HG03280 (cell line): Measurements from ENCODE around the gene MFAP5.

ENCODE experiments used
- ATAC-seq: cut with Tn5 transposase; IDR thresholded peaks from one replicate; pipeline ENCODE4 v1.9.1; 2021; ENCODE audit warnings: mild to moderate bottlenecking, moderate library complexity; ENCODE audit not compliant: unreplicated experiment

MFAP5 gene, protein sequence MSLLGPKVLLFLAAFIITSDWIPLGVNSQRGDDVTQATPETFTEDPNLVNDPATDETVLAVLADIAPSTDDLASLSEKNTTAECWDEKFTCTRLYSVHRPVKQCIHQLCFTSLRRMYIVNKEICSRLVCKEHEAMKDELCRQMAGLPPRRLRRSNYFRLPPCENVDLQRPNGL

GRCh38 chr12:8662593-8662992, at the start of gene MFAP5:
TSS of gene MFAP5 (minus strand) at chr12:8662826. CDS start at chr12:8662104, 722 bp downstream.
- no peak for ATAC-seq

DNA sequence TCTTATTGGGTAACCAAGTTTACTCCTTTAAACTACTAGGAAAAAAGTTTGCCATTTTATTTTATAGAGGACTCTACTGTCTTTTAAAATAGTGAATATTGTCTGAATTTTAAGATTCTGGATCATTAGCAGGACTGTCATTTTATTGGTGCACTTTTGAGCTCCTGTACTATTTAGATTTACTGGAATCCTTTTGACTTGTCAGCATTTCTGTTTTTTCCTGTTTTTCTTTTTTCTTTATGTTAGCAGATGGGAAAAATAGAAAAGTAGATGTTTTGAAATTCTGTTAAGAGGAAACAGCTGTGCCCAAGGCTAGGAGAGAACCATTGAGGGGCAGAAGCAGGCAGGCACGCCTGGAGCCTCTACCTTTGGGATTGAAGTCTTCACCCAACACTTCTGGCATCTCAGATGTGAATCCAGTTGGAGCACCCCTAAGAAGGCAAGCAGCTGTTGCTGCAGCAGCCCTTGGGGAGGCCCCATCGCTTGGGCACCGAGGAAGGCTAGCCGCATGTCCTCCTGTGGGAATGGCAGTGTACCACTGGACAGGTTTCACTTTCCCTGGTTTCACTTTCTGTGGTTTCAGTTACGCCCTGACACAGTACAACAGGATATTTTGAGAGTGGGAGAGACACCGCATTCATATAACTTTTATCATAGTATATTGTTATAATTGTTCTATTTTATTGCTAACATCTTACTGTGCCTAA, 46.7 kb upstream of the MFAP5 start:
- no peak for ATAC-seq

- ATAC-seq, result no peak
These were observed 39.5 kb upstream of the MFAP5 start for GRCh38 chr12:8702159-8702558.

DNA sequence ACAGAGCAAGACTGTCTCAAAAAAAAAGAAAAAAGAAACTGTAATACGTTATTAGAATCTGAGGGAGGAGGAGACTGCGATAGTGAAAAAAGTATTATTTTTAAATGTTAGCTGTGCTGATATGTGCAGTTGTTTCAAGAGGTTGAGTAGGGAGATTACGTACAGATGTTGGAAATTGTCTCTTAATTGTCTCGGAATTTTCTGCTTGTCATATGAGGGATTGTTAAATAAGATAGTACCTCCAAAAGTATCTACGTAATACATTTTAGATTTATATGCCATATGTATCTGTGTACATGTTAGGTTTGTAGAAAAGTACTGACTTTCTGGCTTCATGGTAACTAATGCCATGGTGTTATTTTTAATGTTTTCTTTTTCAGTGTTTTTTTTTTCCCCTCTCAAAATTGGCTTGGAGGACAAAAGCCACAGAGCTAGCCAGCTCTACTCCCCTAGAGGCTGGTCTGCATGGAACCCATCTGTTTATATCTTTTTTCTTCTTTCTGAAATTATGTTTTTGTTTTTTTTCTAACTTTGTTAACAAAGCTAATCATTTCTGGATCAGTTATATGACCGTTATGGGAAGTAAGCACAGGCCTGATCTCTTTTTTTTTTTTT, 38.5 kb upstream of the MFAP5 start:
- ATAC-seq, result no peak

DNA sequence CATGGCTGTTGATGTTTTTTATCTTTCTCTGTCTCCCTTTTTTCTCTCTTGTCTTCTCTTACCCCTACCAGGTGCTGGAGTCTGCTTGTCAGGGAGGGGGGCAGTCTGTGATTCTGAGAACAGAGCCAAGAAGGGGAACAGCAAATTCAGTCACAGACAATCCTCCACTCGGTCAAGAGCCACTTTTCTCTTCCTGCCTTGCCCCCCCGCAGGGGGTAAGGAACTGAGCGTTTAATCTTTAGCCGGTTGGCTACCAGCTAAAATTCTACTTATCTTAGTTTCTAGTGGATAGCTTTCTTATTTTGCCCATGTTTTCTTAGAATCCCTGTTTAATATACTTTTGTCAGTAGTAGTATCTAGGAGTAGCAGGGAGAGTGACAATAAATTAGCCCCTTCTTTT, 37.1 kb upstream of the MFAP5 start:
- no peak for ATAC-seq

DNA sequence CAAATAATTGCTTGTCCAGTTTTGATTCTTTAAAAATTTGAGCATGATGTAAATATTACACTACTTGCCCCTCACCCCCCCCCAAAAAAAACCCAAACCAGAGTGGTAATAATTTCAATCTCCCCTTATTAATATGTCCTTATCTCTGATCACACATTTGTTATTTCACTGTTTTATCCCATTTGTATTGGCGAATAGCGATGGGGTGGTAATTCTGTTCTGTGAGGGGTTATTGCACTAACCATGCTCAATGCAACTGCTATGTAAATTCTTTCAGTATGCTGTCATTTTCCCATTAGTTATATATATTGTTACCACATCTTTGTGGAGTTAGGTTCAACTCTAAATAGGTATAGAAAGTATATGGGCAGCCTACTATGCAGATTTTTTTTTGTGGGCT, 36.3 kb upstream of the MFAP5 start:
- no peak for ATAC-seq

DNA sequence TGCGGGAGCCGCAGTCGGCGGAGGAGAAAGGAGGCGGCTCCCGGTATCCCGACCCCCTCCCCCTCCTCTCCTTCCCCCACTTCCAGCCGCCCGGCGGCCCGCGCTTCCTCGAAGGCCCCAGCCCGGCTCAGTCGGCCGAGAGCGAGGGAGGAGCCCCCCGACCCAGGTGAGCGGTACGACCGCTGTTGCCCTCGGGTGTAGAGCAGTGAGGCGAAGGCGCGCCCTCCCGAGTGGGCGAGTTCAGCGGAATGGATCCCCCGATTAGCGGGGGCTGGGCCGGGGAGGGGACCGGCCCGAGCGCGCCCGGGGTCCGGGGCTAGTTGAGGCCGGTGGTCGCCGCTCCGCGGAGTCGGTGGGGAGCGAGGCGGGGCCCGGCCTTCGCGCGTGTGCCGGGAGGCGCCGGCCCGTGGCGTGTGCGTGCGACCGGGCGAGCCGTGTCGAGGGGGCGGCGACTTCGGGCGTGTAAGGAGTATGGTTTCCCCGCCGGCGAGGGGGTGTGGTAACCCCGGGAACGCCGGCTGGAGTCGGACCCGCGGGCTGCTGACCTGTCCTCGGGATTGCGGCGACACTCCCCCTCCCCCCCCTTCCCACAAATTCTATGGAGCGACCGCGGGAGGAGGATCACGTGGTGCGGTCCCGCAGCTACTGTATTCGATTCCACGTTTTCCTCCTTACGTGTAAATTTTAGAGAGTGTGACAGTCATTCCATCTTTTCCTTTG, 35.7 kb upstream of the MFAP5 start:
- peak; percentile 28 for ATAC-seq

DNA sequence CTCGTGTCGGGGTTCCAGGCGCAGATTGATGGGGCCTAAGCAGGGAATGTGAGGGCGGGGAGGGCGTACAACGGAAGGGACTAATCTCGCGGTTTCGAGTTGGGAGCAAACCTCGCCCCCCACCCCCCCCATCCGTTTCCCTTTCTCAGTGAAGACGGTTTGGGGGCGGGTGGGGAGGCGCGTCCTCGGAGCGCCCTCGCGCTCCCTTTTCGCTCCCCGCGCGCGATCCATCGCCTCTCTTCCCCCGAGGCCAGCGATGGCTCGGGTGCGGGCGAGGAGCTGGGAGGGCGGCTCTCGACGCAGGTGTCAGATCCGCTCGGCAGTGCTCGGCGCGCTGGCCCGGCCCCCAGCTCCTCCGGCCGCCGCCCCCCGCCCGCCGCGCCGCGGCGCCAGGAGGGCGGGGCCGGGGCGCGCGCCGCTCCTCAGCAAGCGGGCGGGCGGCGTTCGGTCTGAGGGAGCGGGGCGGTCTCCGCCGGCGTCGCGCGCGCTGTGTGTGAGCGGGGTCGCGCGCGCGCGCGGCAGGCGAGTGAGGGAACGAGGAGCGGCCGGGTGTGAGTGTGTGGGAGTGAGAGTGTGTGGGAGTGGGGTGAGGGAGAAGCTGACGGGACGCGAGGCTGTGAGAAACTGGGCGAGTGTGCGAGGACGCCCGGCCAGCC, 35.0 kb upstream of the MFAP5 start, which contains the start of gene RIMKLB:
TSS of gene RIMKLB (plus strand) at position 516 of the 656 bp plus-strand sequence. CDS start 15,876 bp downstream, outside the sequence.
- peak; percentile 86 for ATAC-seq

DNA sequence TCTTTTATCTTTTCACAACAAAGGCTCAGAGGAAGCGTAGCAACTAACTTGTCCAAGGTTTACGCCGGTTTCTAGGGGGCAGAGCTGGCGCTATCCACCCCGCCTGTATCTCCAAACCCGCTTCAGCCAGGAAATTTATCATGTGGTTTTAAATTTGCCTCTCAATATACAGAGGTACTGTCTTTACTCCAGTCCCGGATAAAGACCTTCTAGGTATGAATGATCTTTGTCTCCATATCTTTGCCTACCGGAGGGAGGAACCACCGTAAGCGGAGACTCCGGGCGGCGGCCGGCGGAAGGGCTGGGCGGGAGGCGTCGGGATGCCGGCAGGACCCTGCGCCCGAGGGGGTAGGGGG, 34.5 kb upstream of the MFAP5 start:
- ATAC-seq, result no peak

GRCh38 chr12:8696442-8697090, 33.9 kb upstream of the MFAP5 start:
- no peak for ATAC-seq

GRCh38 chr12:8695116-8695515, 32.5 kb upstream of the MFAP5 start:
- ATAC-seq, result no peak

GRCh38 chr12:8692573-8692972, 29.9 kb upstream of the MFAP5 start:
- ATAC-seq, result no peak

- ATAC-seq, result no peak
These were observed 27.1 kb upstream of the MFAP5 start for GRCh38 chr12:8689681-8690080.

DNA sequence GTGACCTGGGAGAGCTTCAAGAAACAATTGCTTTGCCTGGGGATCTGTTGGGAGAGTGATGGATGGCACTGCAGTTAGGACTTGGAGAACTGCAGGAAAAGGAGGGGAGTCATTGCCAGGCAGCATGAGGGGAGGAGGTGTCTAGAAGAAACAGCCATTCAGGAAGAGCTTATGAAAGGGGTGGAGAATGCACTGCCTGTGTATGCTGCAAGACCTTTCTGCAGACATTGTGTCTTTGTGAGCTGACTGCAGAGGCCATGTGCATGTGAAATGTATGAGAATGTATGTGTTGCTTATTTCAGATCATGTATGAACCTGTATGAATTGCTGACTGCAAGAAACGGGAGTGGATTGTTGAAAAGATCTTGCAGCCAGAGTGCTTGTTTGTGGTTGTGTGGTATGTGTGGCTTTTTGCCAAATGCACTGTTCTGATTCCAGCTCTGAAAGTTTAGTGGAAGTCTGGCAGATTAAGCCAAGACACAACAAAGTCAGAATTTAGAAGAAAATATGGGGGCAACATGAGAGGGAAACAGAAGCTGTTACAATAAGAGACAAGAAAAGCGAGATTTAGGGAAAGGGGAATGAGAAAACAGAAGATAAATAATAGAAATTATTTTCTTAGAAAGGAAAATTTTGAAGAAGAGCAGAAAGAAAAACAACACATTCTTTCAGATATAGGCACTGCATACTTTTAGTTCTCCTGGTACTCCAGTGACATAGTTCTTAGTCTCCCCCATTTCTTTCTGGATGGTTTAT, 25.4 kb upstream of the MFAP5 start:
- ATAC-seq, result no peak

- ATAC-seq, result no peak
These were observed 22.4 kb upstream of the MFAP5 start for GRCh38 chr12:8685051-8685450.

DNA sequence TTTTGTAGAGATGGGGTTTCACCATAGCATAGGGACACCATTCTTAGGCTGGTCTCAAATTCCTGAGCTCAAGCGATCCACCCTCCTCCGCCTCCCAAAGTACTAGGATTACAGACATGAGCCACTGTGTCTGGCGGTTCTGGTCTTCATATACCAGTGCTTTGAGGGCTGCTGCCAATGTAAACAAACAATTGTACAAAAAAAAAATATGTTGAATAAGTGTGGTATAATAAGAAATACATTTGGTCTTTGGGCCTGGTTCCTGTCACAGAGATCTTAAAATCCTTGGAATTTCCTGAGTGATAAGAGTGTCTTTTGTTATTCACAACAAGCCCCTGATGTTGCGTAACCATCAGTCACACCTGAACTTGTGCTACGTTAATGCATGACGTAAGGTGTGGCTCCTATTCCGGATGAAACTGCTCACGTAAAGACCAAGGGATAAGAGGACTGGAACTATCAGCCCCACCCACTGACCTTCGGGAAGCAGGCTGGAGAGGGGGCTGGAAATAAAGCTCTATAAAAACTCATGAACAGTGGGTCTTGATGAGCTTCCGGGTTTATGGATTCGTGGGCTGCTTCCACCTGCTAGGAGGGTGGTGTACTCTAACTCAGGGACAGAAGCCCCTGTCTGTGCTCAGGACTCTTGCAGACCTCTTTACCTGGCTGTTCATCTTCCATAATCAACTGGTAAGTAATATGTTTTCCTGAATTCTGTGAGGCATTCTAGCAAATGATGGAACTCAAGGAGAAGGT, 18.7 kb upstream of the MFAP5 start:
- ATAC-seq, result no peak

GRCh38 chr12:8680533-8680932, 17.9 kb upstream of the MFAP5 start:
- ATAC-seq, result no peak

DNA sequence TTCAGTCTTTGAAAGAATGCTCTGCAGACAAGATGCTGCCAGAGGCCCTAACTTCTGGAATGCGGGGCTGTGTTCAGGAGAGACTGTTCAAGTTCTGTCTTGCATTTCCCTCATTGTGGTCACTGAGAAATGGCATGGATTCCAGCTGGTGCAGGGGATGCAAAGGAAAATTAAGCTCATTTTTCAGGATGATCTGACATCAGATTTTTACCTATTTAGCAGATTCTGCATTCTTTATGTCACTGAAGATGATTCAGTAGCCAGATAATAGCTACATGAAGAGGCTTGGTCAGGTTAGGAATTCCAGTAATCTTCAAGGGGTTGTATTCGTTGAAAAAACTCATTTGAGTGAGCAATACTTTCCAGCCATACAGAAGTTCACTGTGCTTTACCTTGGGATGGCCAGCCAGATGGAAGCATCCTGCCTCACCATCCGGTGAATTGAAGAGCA, 16.1 kb upstream of the MFAP5 start:
- no peak for ATAC-seq

GRCh38 chr12:8677362-8677761, 14.7 kb upstream of the MFAP5 start:
- ATAC-seq, result no peak
